ENCODE data around the gene SH3RF3.
A peak's percentile ranks its signal among the peaks of the same experiment; 100 is the strongest.

SH3RF3 gene

GRCh38 chr2:109348190-109348589, 219.2 kb downstream of the SH3RF3 start:
- DNase-seq (ENCODE audit: low read depth), result no peak

GRCh38 chr2:109348671-109349502, 219.9 kb downstream of the SH3RF3 start:
- TF ChIP-seq CTCF (IDR thresholded peaks at IDR 0.05; ENCODE audit: control insufficient read depth, insufficient read depth, low read depth, low read length, missing control alignments), result no peak
- DNase-seq (ENCODE audit: low read depth), result no peak
- H3K4me3 ChIP-seq (ENCODE audit: control insufficient read depth, low read depth, low read length), result no peak overlapping the region

More at GRCh38 chr2:109348190-109348589, 219.2 kb downstream of the SH3RF3 start:
- no peak overlapping the region for H3K4me3 ChIP-seq (ENCODE audit: control insufficient read depth, low read depth, low read length)
- no peak for TF ChIP-seq CTCF (IDR thresholded peaks at IDR 0.05; ENCODE audit: control insufficient read depth, insufficient read depth, low read depth, low read length, missing control alignments)

- DNase-seq (ENCODE audit: low read depth), result no peak
- TF ChIP-seq CTCF (IDR thresholded peaks at IDR 0.05; ENCODE audit: control insufficient read depth, insufficient read depth, low read depth, low read length, missing control alignments), result no peak
- H3K4me3 ChIP-seq (ENCODE audit: control insufficient read depth, low read depth, low read length), result no peak overlapping the region
Observed at GRCh38 chr2:109349503-109350465, 220.8 kb downstream of the SH3RF3 start.

GRCh38 chr2:109350526-109350925, 221.5 kb downstream of the SH3RF3 start:
- H3K4me3 ChIP-seq (ENCODE audit: control insufficient read depth, low read depth, low read length), result no peak overlapping the region
- no peak for TF ChIP-seq CTCF (IDR thresholded peaks at IDR 0.05; ENCODE audit: control insufficient read depth, insufficient read depth, low read depth, low read length, missing control alignments)
- no peak for DNase-seq (ENCODE audit: low read depth)

- peak; percentile 29 for DNase-seq (ENCODE audit: low read depth)
- TF ChIP-seq CTCF (IDR thresholded peaks at IDR 0.05; ENCODE audit: control insufficient read depth, insufficient read depth, low read depth, low read length, missing control alignments), result no peak
- no peak overlapping the region for H3K4me3 ChIP-seq (ENCODE audit: control insufficient read depth, low read depth, low read length)
Observed at GRCh38 chr2:109351164-109351756, 222.3 kb downstream of the SH3RF3 start.
